Activated CD4-positive, alpha-beta T cell treated with anti-CD3 and anti-CD28 coated beads, Interleukin-2, amount 10 ng/mL, durations not matched to agents 7 days and 5 days (primary cell): Measurements from ENCODE around the gene WDR91. TPM values are rescaled to one million over a fixed set of nuclear protein-coding genes. Genes with fewer than 3 reads are reported as not detected.
"Not testable (repeated sequence)": the region's sequence is repeated elsewhere in the genome, so short reads cannot be mapped to it uniquely, and the experiment has no call there.

ENCODE experiments used
- CTCF ChIA-PET: fragments of 350-600 bp; sonication (Branson Sonifier 250); formaldehyde crosslinking; loops from one replicate; lab custom pipeline; 2021; ENCODE audit warnings: antibody characterized with exemption; lab: Charles Lee
- POLR2A ChIA-PET: fragments of 350-600 bp; sonication (Branson Sonifier 250); formaldehyde crosslinking; loops from one replicate; lab custom pipeline; 2021; ENCODE audit warnings: antibody characterized with exemption; lab: Charles Lee
- DNase-seq: peaks from one replicate; pipeline ENCODE4 v3.0.0-alpha.2; 2020
- H3K27ac Mint-ChIP-seq: one replicate; pipeline ENCODE4 v1.8.0; 2021; ENCODE audit warnings: mild to moderate bottlenecking, moderate library complexity, mixed read lengths
- H3K27me3 Mint-ChIP-seq: one replicate; pipeline ENCODE4 v1.8.0; 2021; ENCODE audit warnings: mixed read lengths
- H3K36me3 Mint-ChIP-seq: one replicate; pipeline ENCODE4 v1.8.0; 2021; ENCODE audit warnings: low read depth, mixed read lengths
- H3K4me1 Mint-ChIP-seq: one replicate; pipeline ENCODE4 v1.8.0; 2021; ENCODE audit warnings: mixed read lengths
- H3K4me3 Mint-ChIP-seq: one replicate; pipeline ENCODE4 v1.8.0; 2021; ENCODE audit warnings: mild to moderate bottlenecking, moderate library complexity, mixed read lengths
- H3K9me3 Mint-ChIP-seq: one replicate; pipeline ENCODE4 v1.8.0; 2021; ENCODE audit warnings: mixed read lengths
- total RNA-seq, 2 experiments: library from RNA; stranded (reverse); gene quantifications; one replicate each; pipeline ENCODE4 v1.2.3, GENCODE V29; 2021

Gene WDR91
- total RNA-seq, 2 experiments from 2014 or later, result 15.5 to 17.3 TPM

- Mint-ChIP-seq H3K4me1 (peaks cover 5% of the 10 kb centered on the region), H3K4me3 (no peak overlapping the region), H3K9me3 (peaks cover 4% of the 10 kb centered on the region), H3K27ac (no peak overlapping the region), H3K36me3 (no peaks in the 10 kb centered on the region), H3K27me3 (no peaks in the 10 kb centered on the region)
- CTCF ChIA-PET, result no interaction called here
- POLR2A ChIA-PET, result no interaction called here
- no peak for DNase-seq
Observed at GRCh38 chr7:135231686-135232085, 20.4 kb upstream of the WDR91 start.

DNA sequence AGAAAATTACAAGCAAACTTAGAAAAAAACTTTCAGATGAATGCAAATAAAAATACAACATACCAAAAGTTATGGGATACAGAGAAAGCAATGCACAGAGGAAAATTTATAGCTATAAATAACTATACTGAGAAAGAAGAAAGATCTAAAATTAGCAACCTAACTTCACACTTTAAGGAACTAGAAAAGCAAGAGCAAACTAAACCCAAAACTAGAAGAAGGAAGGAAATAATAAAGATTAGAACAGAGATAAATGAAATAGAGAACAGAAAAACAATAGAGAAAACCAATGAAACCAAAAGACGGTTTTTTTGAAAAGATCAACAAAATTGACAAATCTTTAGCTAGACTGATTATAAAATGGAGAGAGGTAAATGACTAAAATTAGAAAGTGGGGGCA lies 12.7 kb upstream of the WDR91 start:
- H3K4me1 Mint-ChIP-seq, result peaks cover 14% of the 10 kb centered on the region
- peaks cover 2% of the 10 kb centered on the region for H3K36me3 Mint-ChIP-seq
- H3K4me3 Mint-ChIP-seq, result no peak overlapping the region
- ChIA-PET CTCF (interaction anchor here (0.5 kb wide), 1 partner anchor 478 kb away, joined by 3 read pairs; no protein-coding TSS in a partner anchor), POLR2A (no interaction called here)
- peak overlapping the region; percentile 74 for H3K27ac Mint-ChIP-seq
- H3K9me3 Mint-ChIP-seq, result peaks cover 11% of the 10 kb centered on the region
- peaks cover 11% of the 10 kb centered on the region for H3K27me3 Mint-ChIP-seq
- no peak for DNase-seq

DNA sequence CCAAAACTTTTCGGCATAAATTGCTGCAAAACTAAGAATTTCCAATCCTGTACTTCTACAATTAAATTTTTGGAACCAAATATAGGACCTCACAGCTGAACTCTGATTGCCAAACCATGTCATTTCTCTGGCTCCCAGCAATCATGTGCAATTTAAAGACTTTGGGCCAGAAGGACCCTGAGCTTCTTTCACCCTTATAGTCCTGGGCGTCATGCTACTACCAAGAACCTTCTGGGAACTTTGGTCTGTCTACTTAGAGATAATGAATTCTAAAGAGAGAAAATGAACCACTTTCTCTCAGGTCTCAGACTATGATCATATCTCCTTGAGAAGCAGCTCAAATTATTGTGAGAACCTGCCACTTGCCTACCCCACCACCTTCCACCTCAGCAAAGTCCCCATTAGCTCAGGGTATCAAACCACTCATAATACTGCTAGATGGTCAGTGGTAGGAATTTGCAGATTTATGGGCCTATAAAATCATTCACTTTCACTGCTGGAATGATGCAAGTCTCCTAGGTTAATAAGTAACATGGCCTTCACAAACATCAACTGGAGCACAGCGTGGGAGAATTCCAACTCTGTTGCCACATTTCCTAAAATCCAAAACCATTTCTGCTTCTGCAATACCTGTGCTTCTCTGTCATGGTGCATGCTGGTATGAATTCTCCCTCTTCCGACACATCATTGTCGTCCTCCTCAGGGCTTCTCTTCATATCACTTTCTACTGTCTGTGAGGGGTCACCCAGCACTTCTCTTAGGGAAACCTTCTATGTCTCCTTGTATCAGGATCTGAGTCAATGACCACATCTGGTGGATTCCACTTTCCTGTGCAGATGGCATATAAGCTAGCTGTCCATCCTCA lies 6.6 kb upstream of the WDR91 start:
- Mint-ChIP-seq H3K27ac (no peak overlapping the region), H3K9me3 (peaks cover 2% of the 10 kb centered on the region), H3K4me1 (no peaks in the 10 kb centered on the region), H3K27me3 (peaks cover 6% of the 10 kb centered on the region), H3K4me3 (no peak overlapping the region), H3K36me3 (no peaks in the 10 kb centered on the region)
- CTCF ChIA-PET, result interaction anchor here (0.6 to 1.2 kb wide), 2 partner anchors 12 to 22 kb away, joined by 3 read pairs; no protein-coding TSS in a partner anchor
- no peak for DNase-seq
- POLR2A ChIA-PET, result interaction anchor here (0.6 kb wide), 1 partner anchor 1011 kb away, joined by 3 read pairs; no protein-coding TSS in a partner anchor

GRCh38 chr7:135215698-135216097 lies 4.4 kb upstream of the WDR91 start:
- H3K4me1 Mint-ChIP-seq, result peaks cover 6% of the 10 kb centered on the region
- ChIA-PET POLR2A (no interaction called here), CTCF (no interaction called here)
- peaks cover 5% of the 10 kb centered on the region for H3K27me3 Mint-ChIP-seq
- no peak for DNase-seq
- no peak overlapping the region for H3K4me3 Mint-ChIP-seq
- no peak overlapping the region for H3K27ac Mint-ChIP-seq
- H3K36me3 Mint-ChIP-seq, result no peaks in the 10 kb centered on the region
- no peaks in the 10 kb centered on the region for H3K9me3 Mint-ChIP-seq

DNA sequence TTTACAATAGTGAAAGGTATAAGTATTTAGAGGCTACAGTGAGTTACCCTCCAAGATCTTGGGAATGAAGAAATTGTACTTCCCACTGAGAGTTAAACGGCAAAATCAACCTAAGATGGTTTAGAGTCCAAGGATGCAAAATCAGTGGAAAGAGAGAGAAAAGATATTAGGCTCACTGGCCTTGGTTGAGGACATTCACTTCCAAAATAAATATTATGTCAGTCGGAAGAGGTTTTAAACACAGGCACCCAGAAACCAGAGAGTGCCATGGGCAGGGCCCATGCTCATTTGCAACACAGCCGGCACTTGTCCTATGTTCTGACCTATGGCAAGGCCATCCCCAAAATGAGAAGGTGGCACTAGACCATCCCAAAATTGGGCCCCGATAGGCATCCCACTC lies 3.9 kb upstream of the WDR91 start:
- no peak overlapping the region for H3K4me3 Mint-ChIP-seq
- H3K9me3 Mint-ChIP-seq, result no peaks in the 10 kb centered on the region
- peaks cover 5% of the 10 kb centered on the region for H3K27me3 Mint-ChIP-seq
- H3K27ac Mint-ChIP-seq, result no peak overlapping the region
- H3K4me1 Mint-ChIP-seq, result peaks cover 12% of the 10 kb centered on the region
- POLR2A ChIA-PET, result no interaction called here
- DNase-seq, result no peak
- CTCF ChIA-PET, result no interaction called here
- H3K36me3 Mint-ChIP-seq, result no peaks in the 10 kb centered on the region

DNA sequence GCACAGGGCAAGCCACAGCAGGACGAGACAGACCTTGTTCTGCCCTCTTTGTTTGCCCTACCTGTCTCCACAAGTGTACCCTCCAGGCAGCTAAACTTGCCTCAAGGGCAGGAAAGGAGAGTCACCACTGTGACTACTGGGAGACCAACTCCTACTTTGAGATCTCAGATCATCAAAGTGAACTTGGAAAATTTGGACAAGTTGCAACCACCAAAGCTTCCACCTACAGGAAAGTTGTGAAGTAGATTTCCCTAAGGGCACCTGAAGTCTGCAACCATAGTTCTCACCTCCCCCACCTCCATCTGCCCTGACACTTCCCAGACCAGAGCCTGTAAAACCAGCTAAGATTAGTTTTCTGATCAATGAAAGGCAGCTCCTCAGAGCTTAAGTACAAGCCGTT lies 2.5 kb upstream of the WDR91 start:
- peaks cover 17% of the 10 kb centered on the region for H3K4me1 Mint-ChIP-seq
- no peaks in the 10 kb centered on the region for H3K9me3 Mint-ChIP-seq
- H3K27ac Mint-ChIP-seq, result no peak overlapping the region
- peaks cover 5% of the 10 kb centered on the region for H3K27me3 Mint-ChIP-seq
- POLR2A ChIA-PET, result interaction anchor here (0.7 kb wide), 1 partner anchor 566 kb away, joined by 4 read pairs; no protein-coding TSS in a partner anchor
- no peak overlapping the region for H3K4me3 Mint-ChIP-seq
- CTCF ChIA-PET, result interaction anchor here (0.6 to 1.2 kb wide), 3 partner anchors 43 to 247 kb away, joined by 3 to 5 read pairs (median 4); partner anchors contain the start of gene CYREN
- H3K36me3 Mint-ChIP-seq, result no peaks in the 10 kb centered on the region
- DNase-seq, result no peak

- H3K4me1 Mint-ChIP-seq, result peaks cover 28% of the 10 kb centered on the region
- H3K27me3 Mint-ChIP-seq, H3K9me3 Mint-ChIP-seq, DNase-seq, POLR2A ChIA-PET, H3K36me3 Mint-ChIP-seq: not testable (repeated sequence)
- H3K4me3 Mint-ChIP-seq, result peak overlapping the region; percentile 95
- CTCF ChIA-PET, result interaction anchor here (1.2 to 1.5 kb wide), 2 partner anchors 18 to 31 kb away, joined by 3 to 5 read pairs; no protein-coding TSS in a partner anchor
- peak overlapping the region; percentile 84 for H3K27ac Mint-ChIP-seq
Observed at GRCh38 chr7:135211946-135212685, 790 bp upstream of the WDR91 start.

DNA sequence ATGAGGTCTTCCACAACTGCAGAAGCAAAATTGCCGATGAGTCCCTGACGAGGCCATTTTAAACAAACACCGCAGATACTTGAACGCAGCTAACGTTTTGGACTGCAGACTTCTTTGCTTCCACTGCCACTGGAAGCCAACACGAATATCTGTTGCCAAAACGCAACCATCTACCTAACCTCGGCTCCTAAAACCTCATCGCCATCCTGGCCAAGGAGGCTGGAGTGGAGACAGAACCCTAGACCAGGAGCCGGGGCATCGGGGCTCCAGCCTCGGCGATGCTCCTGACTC lies 493 bp downstream of the WDR91 start:
- POLR2A ChIA-PET, result no interaction called here
- CTCF ChIA-PET, result interaction anchor here (1.1 to 1.5 kb wide), 4 partner anchors 16 to 41 kb away, joined by 3 to 5 read pairs (median 3); no protein-coding TSS in a partner anchor

GRCh38 chr7:135209225-135209834 lies 2.0 kb downstream of the WDR91 start:
- H3K4me1 Mint-ChIP-seq, result peaks cover 30% of the 10 kb centered on the region
- no peak overlapping the region for H3K4me3 Mint-ChIP-seq
- no peaks in the 10 kb centered on the region for H3K9me3 Mint-ChIP-seq
- POLR2A ChIA-PET, result no interaction called here
- no peak for DNase-seq
- CTCF ChIA-PET, result interaction anchor here (1.0 to 1.7 kb wide), 2 partner anchors 9 to 10 kb away, joined by 3 to 4 read pairs; no protein-coding TSS in a partner anchor
- peaks cover 6% of the 10 kb centered on the region for H3K36me3 Mint-ChIP-seq
- H3K27ac Mint-ChIP-seq, result no peak overlapping the region
- no peaks in the 10 kb centered on the region for H3K27me3 Mint-ChIP-seq

More for the DNA sequence above, 493 bp downstream of the WDR91 start:
- H3K4me1 Mint-ChIP-seq, result peaks cover 30% of the 10 kb centered on the region
- peak overlapping the region; percentile 95 for H3K4me3 Mint-ChIP-seq
- no peaks in the 10 kb centered on the region for H3K9me3 Mint-ChIP-seq
- DNase-seq, result no peak
- H3K36me3 Mint-ChIP-seq, result peaks cover 2% of the 10 kb centered on the region
- no peaks in the 10 kb centered on the region for H3K27me3 Mint-ChIP-seq
- peak overlapping the region; percentile 99 for H3K27ac Mint-ChIP-seq

- peaks cover 12% of the 10 kb centered on the region for H3K36me3 Mint-ChIP-seq
- no peak overlapping the region for H3K27ac Mint-ChIP-seq
- H3K4me1 Mint-ChIP-seq, result peaks cover 36% of the 10 kb centered on the region
- no peaks in the 10 kb centered on the region for H3K27me3 Mint-ChIP-seq
- DNase-seq, result no peak
- H3K4me3 Mint-ChIP-seq, result no peak overlapping the region
- ChIA-PET CTCF (interaction anchor here (1.0 kb wide), 1 partner anchor 11 kb away, joined by 3 read pairs; no protein-coding TSS in a partner anchor), POLR2A (no interaction called here)
- no peaks in the 10 kb centered on the region for H3K9me3 Mint-ChIP-seq
Observed at GRCh38 chr7:135208102-135208793, 3.1 kb downstream of the WDR91 start.

DNA sequence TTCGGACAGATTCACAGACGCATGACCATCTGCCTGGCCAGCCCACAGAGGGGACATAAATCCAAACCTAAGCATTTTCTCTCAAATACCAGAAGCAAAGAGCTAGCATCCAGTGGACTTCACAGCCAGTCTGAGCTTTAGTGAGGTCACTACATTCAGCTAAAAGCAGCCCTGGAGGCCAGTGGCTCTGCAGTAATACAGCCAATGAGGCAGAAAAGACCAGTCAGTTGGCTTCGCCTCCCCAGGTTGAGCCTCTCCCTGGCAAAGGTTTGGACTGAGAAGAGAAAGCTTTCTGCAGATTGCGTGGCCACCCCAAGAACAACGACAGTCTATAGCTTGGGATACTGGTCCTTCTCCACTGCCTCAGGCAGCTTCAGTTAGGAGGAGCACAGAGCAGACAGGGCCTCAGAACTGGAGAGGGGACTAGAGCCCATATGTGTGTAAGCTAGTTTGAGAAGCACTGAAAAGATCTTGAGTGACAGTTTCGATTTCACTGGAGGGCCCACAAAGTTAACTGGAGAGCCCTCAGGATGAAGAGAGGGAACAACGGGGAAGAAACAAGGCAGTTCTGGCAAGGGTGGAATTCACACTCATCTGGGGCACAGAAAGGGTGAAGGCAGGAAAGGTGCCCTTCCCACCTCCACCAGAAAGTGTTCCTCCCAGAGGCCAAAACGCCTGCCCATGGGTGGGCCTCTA lies 3.8 kb downstream of the WDR91 start:
- Mint-ChIP-seq H3K4me1 (peaks cover 36% of the 10 kb centered on the region), H3K4me3 (no peak overlapping the region), H3K27me3 (no peaks in the 10 kb centered on the region), H3K9me3 (no peaks in the 10 kb centered on the region), H3K27ac (no peak overlapping the region), H3K36me3 (peaks cover 12% of the 10 kb centered on the region)
- CTCF ChIA-PET, result interaction anchor here (0.6 kb wide), 1 partner anchor 140 kb away, joined by 3 read pairs; no protein-coding TSS in a partner anchor
- POLR2A ChIA-PET, result no interaction called here
- DNase-seq, result no peak
